Activated CD8-positive, alpha-beta memory T cell treated with anti-CD3 and anti-CD28 coated beads for 36 hours (primary cell): ENCODE data around the gene MED12. TPM values are rescaled to one million over a fixed set of nuclear protein-coding genes. Genes with fewer than 3 reads are reported as not detected.
"Not testable (repeated sequence)": the region's sequence is repeated elsewhere in the genome, so short reads cannot be mapped to it uniquely, and the experiment has no call there.

Source experiments
- CTCF ChIA-PET: fragments of 350-600 bp; sonication (Branson Sonifier 250); formaldehyde crosslinking; loops from one replicate; lab custom pipeline; 2021; ENCODE audit warnings: antibody characterized with exemption; lab: Charles Lee
- POLR2A ChIA-PET: fragments of 350-600 bp; sonication (Branson Sonifier 250); formaldehyde crosslinking; loops from one replicate; lab custom pipeline; 2021; ENCODE audit warnings: antibody characterized with exemption; lab: Charles Lee
- total RNA-seq, 2 experiments: library from RNA; stranded (reverse); gene quantifications; one replicate each; pipeline ENCODE4 v1.2.3, GENCODE V29; 2021

The MED12 gene
- total RNA-seq, 2 experiments from 2014 or later = 49.0 to 56.8 TPM

- ChIA-PET POLR2A (no interaction called here), CTCF (no interaction called here)
Observed at GRCh38 chrX:71177327-71177726, 58.9 kb downstream of the MED12 start.

GRCh38 chrX:71178908-71179307, 60.5 kb downstream of the MED12 start:
- POLR2A ChIA-PET = no interaction called here
- CTCF ChIA-PET = interaction anchor here (0.8 kb wide), 1 partner anchor 10 kb away, joined by 4 read pairs; no protein-coding TSS in a partner anchor

- CTCF ChIA-PET = not testable (repeated sequence)
- POLR2A ChIA-PET = interaction anchor here (0.6 to 0.7 kb wide), 2 partner anchors 81 to 113 kb away, joined by 3 to 5 read pairs; no protein-coding TSS in a partner anchor
Observed at GRCh38 chrX:71180579-71181265, 62.3 kb downstream of the MED12 start.

- POLR2A ChIA-PET = interaction anchor here (0.6 to 1.6 kb wide), 6 partner anchors 14 to 120 kb away, joined by 3 to 6 read pairs (median 4); partner anchors contain the start of gene NONO
- CTCF ChIA-PET = interaction anchor here (0.7 kb wide), 1 partner anchor 493 kb away, joined by 3 read pairs; no protein-coding TSS in a partner anchor
Observed at GRCh38 chrX:71181558-71181909, 63.1 kb downstream of the MED12 start.

GRCh38 chrX:71181910-71182799, 63.8 kb downstream of the MED12 start:
- POLR2A ChIA-PET = interaction anchor here (0.5 to 1.6 kb wide), 9 partner anchors 14 to 184 kb away, joined by 3 to 10 read pairs (median 3); partner anchors contain the start of genes NONO and TAF1
- CTCF ChIA-PET = interaction anchor here (0.7 kb wide), 2 partner anchors 16 to 492 kb away, joined by 3 to 4 read pairs; no protein-coding TSS in a partner anchor

GRCh38 chrX:71182871-71183270, 64.5 kb downstream of the MED12 start:
- ChIA-PET POLR2A (interaction anchor here (0.6 to 1.6 kb wide), 7 partner anchors 13 to 183 kb away, joined by 3 to 10 read pairs (median 6); partner anchors contain the start of genes NONO and TAF1), CTCF (interaction anchor here (0.7 kb wide), 1 partner anchor 15 kb away, joined by 4 read pairs; no protein-coding TSS in a partner anchor)

- POLR2A ChIA-PET = interaction anchor here (0.6 to 1.1 kb wide), 3 partner anchors 15 to 123 kb away, joined by 4 to 10 read pairs (median 7); no protein-coding TSS in a partner anchor
Observed at GRCh38 chrX:71183341-71183740, 64.9 kb downstream of the MED12 start.

GRCh38 chrX:71184092-71184491, 65.7 kb downstream of the MED12 start:
- ChIA-PET CTCF (no interaction called here), POLR2A (no interaction called here)

More at GRCh38 chrX:71183341-71183740, 64.9 kb downstream of the MED12 start:
- CTCF ChIA-PET = no interaction called here

- ChIA-PET CTCF (no interaction called here), POLR2A (no interaction called here)
Observed at GRCh38 chrX:71184803-71185495, 66.6 kb downstream of the MED12 start.

- ChIA-PET CTCF (no interaction called here), POLR2A (no interaction called here)
Observed at GRCh38 chrX:71191248-71191647, 72.9 kb downstream of the MED12 start.

Other genes with a start within 250 kb of the MED12 start
- gene TEX11, start 209.9 kb upstream of the MED12 start, total RNA-seq = not detected
- gene SLC7A3, start 187.5 kb upstream of the MED12 start, total RNA-seq = under 1 TPM; 0.74 to 0.82 TPM
- 10 to 100 TPM; 51.4 to 56.2 TPM for gene SNX12, start 50.3 kb upstream of the MED12 start, total RNA-seq
- 1 to 10 TPM; 8.0 to 9.7 TPM for gene FOXO4, start 22.7 kb upstream of the MED12 start, total RNA-seq
- 1 to 10 TPM; 5.6 to 7.2 TPM for gene CXorf65, start 11.9 kb upstream of the MED12 start, total RNA-seq
- 100 to 1,000 TPM; 317 to 322 TPM for gene IL2RG, start 7.0 kb upstream of the MED12 start, total RNA-seq
- under 1 TPM; 0.53 to 0.67 TPM for gene NLGN3, start 26.2 kb downstream of the MED12 start, total RNA-seq
- gene GJB1, start 104.6 kb downstream of the MED12 start, total RNA-seq = not detected
- gene ZMYM3, start 135.5 kb downstream of the MED12 start, total RNA-seq = 10 to 100 TPM; 17.0 to 18.8 TPM
- 100 to 1,000 TPM; 477 to 536 TPM for gene NONO, start 165.0 kb downstream of the MED12 start, total RNA-seq
- gene ITGB1BP2, start 183.2 kb downstream of the MED12 start, total RNA-seq = 1 to 10 TPM; 4.6 to 5.5 TPM
- 10 to 100 TPM; 30.6 to 31.5 TPM for gene TAF1, start 247.8 kb downstream of the MED12 start, total RNA-seq